HEK293T (cell line): ENCODE measurements around the gene TMEM269.

Source experiments
- ARNT ChIP-seq: fragments of 450-650 bp; IDR thresholded peaks from 2 replicates; pipeline ENCODE4 v1.6.1; 2017; ENCODE audit warnings: mild to moderate bottlenecking
- FOXK2 ChIP-seq: fragments of 450-650 bp; IDR thresholded peaks from 2 replicates; pipeline ENCODE4 v1.6.1; 2016; ENCODE audit warnings: mild to moderate bottlenecking
- FOXM1 ChIP-seq: fragments of 450-650 bp; IDR thresholded peaks from 2 replicates; pipeline ENCODE4 v1.6.1; 2017; ENCODE audit warnings: mild to moderate bottlenecking, borderline replicate concordance
- LEF1 ChIP-seq: fragments of 450-650 bp; IDR thresholded peaks from 2 replicates; pipeline ENCODE4 v1.6.1; 2017; ENCODE audit warnings: mild to moderate bottlenecking, borderline replicate concordance
- SP1 ChIP-seq: fragments of 450-650 bp; IDR thresholded peaks from 2 replicates; pipeline ENCODE4 v1.6.1; 2017
- SUZ12 ChIP-seq: fragments of 450-650 bp; IDR thresholded peaks from 2 replicates; pipeline ENCODE4 v1.6.1; 2016; ENCODE audit warnings: mild to moderate bottlenecking
- ZNF384 ChIP-seq: fragments of 450-650 bp; IDR thresholded peaks from 2 replicates; pipeline ENCODE4 v1.6.1; 2016

DNA sequence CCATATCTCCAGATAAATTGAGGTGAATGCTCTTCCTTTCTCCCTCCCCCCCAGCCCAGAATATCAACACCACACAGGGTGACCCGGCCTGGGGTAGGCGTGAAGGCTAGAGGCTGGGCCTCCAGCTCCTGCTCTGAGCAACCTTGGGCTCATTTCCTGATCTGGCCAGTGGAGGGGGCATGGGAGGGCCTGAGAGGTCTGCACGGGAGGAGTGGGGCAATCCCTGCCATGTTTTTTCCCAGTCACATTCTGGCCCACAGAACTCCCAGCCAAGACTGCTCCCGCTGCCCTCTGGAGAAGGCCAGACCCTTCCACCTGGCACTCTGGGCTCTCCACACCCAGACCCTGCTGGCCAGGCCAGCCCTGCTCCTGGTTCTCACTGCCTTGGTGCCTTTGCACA is 48.6 kb upstream of the TMEM269 start:
- no peak for TF ChIP-seq SUZ12
- TF ChIP-seq FOXK2, result no peak
- TF ChIP-seq ARNT, result no peak
- no peak for TF ChIP-seq FOXM1
- TF ChIP-seq SP1, result no peak
- TF ChIP-seq ZNF384, result no peak
- TF ChIP-seq LEF1, result no peak
